Endometrium (tissue), 2 donors: ENCODE measurements around the gene RASSF8.

Source experiments
- FAIRE-seq: peaks from 2 replicates; lab custom pipeline; 2012; peaks lifted over from hg19 to GRCh38; lab: Jason Lieb, UNC
- donor health status: control.
- donor health status: control.

Gene RASSF8

GRCh38 chr12:25992026-25992782, 33.7 kb downstream of the RASSF8 start:
- no peak for FAIRE-seq

GRCh38 chr12:25993901-25994651, 35.6 kb downstream of the RASSF8 start:
- no peak for FAIRE-seq

DNA sequence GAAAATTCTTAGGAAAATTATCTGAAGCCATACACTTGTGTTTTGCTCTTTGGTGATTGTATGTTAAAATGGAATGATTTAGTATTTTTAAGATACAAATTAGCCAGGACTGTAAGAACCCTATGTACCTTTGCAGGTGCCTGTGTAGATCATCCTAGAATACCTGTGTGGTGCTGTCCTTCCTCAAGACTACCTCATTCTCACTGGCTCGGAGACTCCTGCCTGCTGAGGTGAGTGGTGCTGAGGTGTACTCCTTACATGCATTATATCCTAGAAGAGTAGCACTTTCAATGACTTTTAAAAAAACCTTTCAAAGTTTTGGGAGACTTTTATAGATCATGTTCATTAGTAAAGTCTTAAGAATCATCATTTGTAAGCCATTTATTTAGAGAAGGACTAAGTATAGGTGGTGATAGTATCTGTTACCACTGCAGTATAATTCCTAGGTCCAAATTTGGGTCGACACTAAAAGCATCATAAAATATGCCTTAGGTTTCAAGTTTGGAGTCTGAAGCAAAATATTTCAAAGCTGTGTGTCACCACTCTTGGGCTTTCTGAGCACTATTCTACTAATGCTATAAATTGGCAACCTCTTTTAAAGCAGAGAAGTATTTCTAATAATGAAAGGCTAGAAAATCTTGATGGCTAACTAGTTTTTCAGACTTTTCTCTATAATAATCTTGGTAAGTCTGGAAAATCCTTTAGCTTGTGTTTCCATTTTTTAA, 36.6 kb downstream of the RASSF8 start:
- no peak for FAIRE-seq

DNA sequence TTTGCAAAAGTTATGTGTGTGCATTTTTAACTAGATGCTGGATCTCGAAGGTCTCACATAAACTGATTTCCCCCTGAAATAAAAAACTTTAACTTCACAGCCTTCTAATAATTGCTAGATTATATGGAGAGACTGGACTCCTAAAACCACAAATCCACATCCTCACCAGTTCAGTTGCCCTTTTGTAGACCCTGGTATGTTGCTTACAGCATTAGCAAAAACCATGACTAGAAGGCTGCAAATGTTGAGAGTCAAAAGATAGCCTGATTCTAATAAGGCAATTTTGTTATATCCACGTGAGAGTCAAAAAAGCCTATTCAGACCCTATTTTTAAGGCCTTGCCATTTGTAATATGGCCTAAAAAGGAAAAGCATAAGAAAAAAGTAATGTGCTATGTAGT, 37.4 kb downstream of the RASSF8 start:
- FAIRE-seq = no peak

GRCh38 chr12:25996677-25997076, 38.2 kb downstream of the RASSF8 start:
- FAIRE-seq = no peak

DNA sequence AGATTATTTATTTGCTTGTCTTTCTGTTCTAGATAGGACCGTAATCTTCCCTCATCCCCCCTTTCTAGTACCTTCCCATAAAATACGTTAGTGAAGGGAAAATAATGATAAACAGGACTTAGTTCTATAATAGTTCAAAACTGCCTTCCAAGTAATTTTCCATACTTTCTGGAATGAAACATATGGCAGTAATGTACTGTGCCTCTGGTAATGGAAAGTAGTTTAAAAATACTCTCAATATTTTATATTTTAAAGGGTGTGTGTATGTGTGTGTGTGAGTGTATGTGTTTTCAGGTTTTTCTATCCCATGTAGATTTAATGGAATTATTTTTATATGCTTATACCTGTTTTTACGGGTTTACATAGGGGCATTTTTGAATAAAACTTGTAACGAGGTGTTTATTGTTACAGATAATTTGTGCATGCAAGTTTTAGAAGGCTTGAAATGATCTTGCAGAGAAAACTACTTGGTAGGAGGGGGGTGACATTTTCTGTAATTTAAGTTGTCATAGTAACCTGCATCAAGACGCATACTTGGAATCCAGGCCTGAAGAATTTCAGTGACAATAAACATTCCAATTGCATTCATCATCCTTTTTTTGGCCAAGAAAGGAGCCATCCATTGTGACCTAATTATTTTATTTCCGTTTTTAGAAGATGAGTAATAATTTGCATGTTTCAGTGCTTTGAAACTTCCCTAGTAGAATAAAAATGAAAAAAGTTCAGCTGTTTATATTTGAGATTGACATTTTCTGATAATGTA, 38.9 kb downstream of the RASSF8 start:
- FAIRE-seq = peak; percentile 95

GRCh38 chr12:26000898-26001297, 42.4 kb downstream of the RASSF8 start:
- no peak for FAIRE-seq

GRCh38 chr12:26001530-26001929, 43.0 kb downstream of the RASSF8 start:
- FAIRE-seq = no peak

- FAIRE-seq = no peak
Measured at GRCh38 chr12:26003065-26003464, 44.6 kb downstream of the RASSF8 start.

- no peak for FAIRE-seq
Measured at GRCh38 chr12:26007566-26007965, 49.1 kb downstream of the RASSF8 start.

DNA sequence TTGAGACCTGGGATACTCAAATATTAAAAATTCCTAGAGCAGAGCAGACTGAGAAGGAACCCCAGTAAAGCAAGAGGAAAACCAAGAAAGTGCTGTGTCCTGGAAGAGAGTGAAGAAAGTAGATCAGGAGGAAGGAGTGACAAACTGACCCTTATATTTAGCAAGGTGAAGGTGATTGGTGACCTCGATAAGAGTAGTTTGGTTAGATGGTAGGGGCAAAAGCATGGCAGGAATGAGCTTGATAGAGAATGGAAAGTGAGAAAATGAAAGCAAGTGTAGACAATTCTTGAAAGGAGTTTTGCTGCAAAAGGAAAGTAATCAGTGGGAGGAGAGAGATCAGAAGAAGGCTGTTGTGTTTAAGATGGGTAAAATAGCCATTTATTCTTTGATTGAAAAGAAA, 51.1 kb downstream of the RASSF8 start:
- FAIRE-seq = no peak

DNA sequence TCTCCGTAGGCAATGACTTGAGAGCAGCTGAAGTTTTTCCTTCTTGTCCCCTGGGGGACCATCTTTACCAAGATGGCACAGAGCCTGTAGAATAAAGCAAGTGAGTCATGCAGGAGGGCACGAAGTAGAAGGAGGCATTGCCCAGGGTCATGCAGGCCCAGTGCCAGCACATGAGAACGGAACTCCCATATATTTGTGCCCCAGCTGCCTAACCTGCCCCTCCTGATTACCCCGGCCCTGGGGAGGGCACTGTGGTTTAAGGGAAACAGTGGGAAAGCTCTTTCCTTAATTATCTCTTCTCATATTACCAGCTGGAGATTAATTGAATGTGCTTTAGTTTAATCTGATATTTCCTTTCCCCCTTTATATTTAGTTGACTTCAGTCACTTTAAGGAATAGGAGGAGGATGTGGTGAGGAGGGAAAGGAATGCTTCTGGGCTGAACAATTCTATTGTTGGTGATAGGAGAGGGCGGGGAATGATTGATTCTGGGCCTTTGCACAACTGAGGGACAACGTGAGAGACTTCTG, 51.9 kb downstream of the RASSF8 start:
- FAIRE-seq = no peak

DNA sequence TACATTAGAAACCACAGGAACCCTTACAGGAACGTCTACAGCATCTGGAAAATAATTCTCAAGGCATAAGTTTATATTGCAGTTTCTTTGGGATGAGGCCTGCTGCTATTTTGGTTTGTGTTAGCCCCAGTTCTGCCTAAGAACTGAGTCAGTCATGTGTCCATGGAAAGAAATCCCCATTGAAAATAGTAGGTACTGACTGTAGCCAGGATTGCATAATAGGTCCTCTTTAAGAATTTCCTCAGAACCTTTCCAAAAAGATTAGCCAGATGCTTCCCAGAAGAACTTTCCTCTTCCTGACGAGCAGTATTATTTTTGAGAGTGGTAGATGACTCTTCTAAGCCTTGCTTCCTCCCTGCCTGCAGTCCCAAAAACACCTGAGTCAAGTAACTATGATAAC, 52.6 kb downstream of the RASSF8 start:
- FAIRE-seq = no peak

- no peak for FAIRE-seq
Measured at GRCh38 chr12:26014085-26014484, 55.6 kb downstream of the RASSF8 start.

- no peak for FAIRE-seq
Measured at GRCh38 chr12:26016516-26016915, 58.0 kb downstream of the RASSF8 start.

- no peak for FAIRE-seq
Measured at GRCh38 chr12:26017484-26018211, 59.2 kb downstream of the RASSF8 start.

- FAIRE-seq = no peak
Measured at GRCh38 chr12:26018926-26019325, 60.4 kb downstream of the RASSF8 start.

- FAIRE-seq = no peak
Measured at GRCh38 chr12:26021534-26021933, 63.1 kb downstream of the RASSF8 start.

GRCh38 chr12:26022043-26022442, 63.6 kb downstream of the RASSF8 start:
- FAIRE-seq = no peak

GRCh38 chr12:26026713-26027112, 68.2 kb downstream of the RASSF8 start:
- FAIRE-seq = peak; percentile 66

DNA sequence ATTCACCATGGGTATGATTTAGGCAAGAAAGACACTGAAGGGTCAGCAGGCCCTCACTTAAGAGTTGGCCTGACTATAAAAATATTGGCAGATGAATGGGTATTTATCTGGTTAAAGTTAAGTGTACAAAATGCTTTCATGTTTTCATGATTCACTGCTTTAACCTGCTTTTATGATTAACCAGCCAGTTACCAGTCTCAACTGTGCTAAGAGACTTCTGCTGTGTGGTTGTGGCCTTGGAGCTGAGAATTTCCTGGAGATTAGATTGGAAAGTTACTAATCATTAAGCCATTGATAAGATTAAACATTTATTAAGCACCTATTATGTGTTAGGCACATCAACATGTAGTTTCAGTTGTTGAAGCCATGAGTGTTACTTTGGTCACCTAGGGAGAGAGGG, 68.9 kb downstream of the RASSF8 start:
- FAIRE-seq = no peak
